Neural crest cell (in vitro differentiated cells): Measurements from ENCODE around the gene RPS25. TPM values are rescaled to one million over a fixed set of nuclear protein-coding genes. Genes with fewer than 3 reads are reported as not detected.
A peak's percentile ranks its signal among the peaks of the same experiment; 100 is the strongest.
"Not testable (repeated sequence)": the region's sequence is repeated elsewhere in the genome, so short reads cannot be mapped to it uniquely, and the experiment has no call there.

Experiments
- DNase-seq: peaks from one replicate; pipeline ENCODE4 v3.0.0; 2021; ENCODE audit warnings: low read depth, mixed read lengths, low spot score
- H3K27ac Mint-ChIP-seq: one replicate; pipeline ENCODE4 v1.8.0; 2021; ENCODE audit warnings: mild to moderate bottlenecking, mixed read lengths; ENCODE audit not compliant: unreplicated experiment
- H3K27me3 Mint-ChIP-seq: 2 replicates; pipeline ENCODE4 v1.8.0; 2021; ENCODE audit warnings: low read depth, mild to moderate bottlenecking, mixed read lengths
- H3K36me3 Mint-ChIP-seq: 2 replicates; pipeline ENCODE4 v1.8.0; 2021; ENCODE audit warnings: low read depth, mild to moderate bottlenecking, mixed read lengths
- H3K4me1 Mint-ChIP-seq: 2 replicates; pipeline ENCODE4 v1.8.0; 2021; ENCODE audit warnings: mixed read lengths
- H3K4me3 Mint-ChIP-seq: one replicate; pipeline ENCODE4 v1.8.0; 2021; ENCODE audit warnings: mild to moderate bottlenecking, mixed read lengths
- H3K9me3 Mint-ChIP-seq: 2 replicates; pipeline ENCODE4 v1.8.0; 2021; ENCODE audit warnings: mixed read lengths
- CTCF ChIP-seq: fragments of 200-600 bp; sonication (generic); conservative IDR thresholded peaks from 2 replicates; pipeline ENCODE4 v1.5.0; 2021; ENCODE audit warnings: antibody characterized with exemption, mild to moderate bottlenecking
- total RNA-seq: library from RNA; stranded (reverse); gene quantifications from 2 replicates; pipeline ENCODE4 v1.2.1, GENCODE V29; 2021

Gene RPS25
- total RNA-seq, 1 donor from 2014 or later, result 1,203 TPM

GRCh38 chr11:119034813-119035212, 16.7 kb upstream of the RPS25 start:
- no peak for TF ChIP-seq CTCF
- DNase-seq, result no peak
- Mint-ChIP-seq H3K4me3 (no peak overlapping the region), H3K36me3 (no peaks in the 10 kb centered on the region), H3K27me3 (peaks cover under 1% of the 10 kb centered on the region), H3K27ac (no peak overlapping the region), H3K9me3 (no peaks in the 10 kb centered on the region), H3K4me1 (peaks cover 7% of the 10 kb centered on the region)

GRCh38 chr11:119033421-119033820, 15.3 kb upstream of the RPS25 start:
- not testable (repeated sequence) for DNase-seq, H3K27ac Mint-ChIP-seq, H3K36me3 Mint-ChIP-seq, H3K27me3 Mint-ChIP-seq, H3K4me3 Mint-ChIP-seq, H3K9me3 Mint-ChIP-seq
- peaks cover 19% of the 10 kb centered on the region for H3K4me1 Mint-ChIP-seq

GRCh38 chr11:119031912-119032280, 13.8 kb upstream of the RPS25 start:
- Mint-ChIP-seq H3K27me3 (peaks cover 3% of the 10 kb centered on the region), H3K36me3 (no peaks in the 10 kb centered on the region), H3K9me3 (no peaks in the 10 kb centered on the region), H3K4me3 (peak overlapping the region; percentile 13), H3K27ac (no peak overlapping the region), H3K4me1 (peaks cover 19% of the 10 kb centered on the region)
- no peak for TF ChIP-seq CTCF
- no peak for DNase-seq

GRCh38 chr11:119030329-119031047, 12.3 kb upstream of the RPS25 start, which contains the start of gene SLC37A4:
Gene SLC37A4, minus strand, starts transcription at chr11:119030877.
- no peak within 1 kb of the TSS for H3K27ac Mint-ChIP-seq
- H3K4me1 Mint-ChIP-seq, result peaks cover 21% of the 10 kb centered on the region
- peak; percentile 92 for TF ChIP-seq CTCF
- H3K36me3 Mint-ChIP-seq, result peaks cover under 1% of the 10 kb centered on the region
- no peaks in the 10 kb centered on the region for H3K9me3 Mint-ChIP-seq
- peak within 1 kb of the TSS; percentile 94 for H3K4me3 Mint-ChIP-seq
- peak; percentile 97 for DNase-seq
- peaks cover 3% of the 10 kb centered on the region for H3K27me3 Mint-ChIP-seq

- peaks cover 3% of the 10 kb centered on the region for H3K36me3 Mint-ChIP-seq
- H3K27me3 Mint-ChIP-seq, result peaks cover 3% of the 10 kb centered on the region
- H3K4me3 Mint-ChIP-seq, result peak overlapping the region; percentile 94
- DNase-seq, result no peak
- no peaks in the 10 kb centered on the region for H3K9me3 Mint-ChIP-seq
- H3K4me1 Mint-ChIP-seq, result peaks cover 23% of the 10 kb centered on the region
- TF ChIP-seq CTCF, result no peak
- no peak overlapping the region for H3K27ac Mint-ChIP-seq
Measured at GRCh38 chr11:119030029-119030328, 11.8 kb upstream of the RPS25 start.

- peaks cover 23% of the 10 kb centered on the region for H3K4me1 Mint-ChIP-seq
- H3K9me3 Mint-ChIP-seq, result no peaks in the 10 kb centered on the region
- peak overlapping the region; percentile 94 for H3K4me3 Mint-ChIP-seq
- H3K27ac Mint-ChIP-seq, result no peak overlapping the region
- TF ChIP-seq CTCF, result no peak
- H3K27me3 Mint-ChIP-seq, result peaks cover 3% of the 10 kb centered on the region
- no peak for DNase-seq
- H3K36me3 Mint-ChIP-seq, result peaks cover 3% of the 10 kb centered on the region
Measured at GRCh38 chr11:119029340-119030028, 11.3 kb upstream of the RPS25 start.
